Stimulated activated CD8-positive, alpha-beta memory T cell treated with anti-CD3 and anti-CD28 coated beads, Interleukin-2, amount 100 ng/mL, for 48 hours (primary cell): Measurements from ENCODE around the gene UBE2S.

ENCODE experiments used
- DNase-seq, 2 donors: peaks; one replicate each; pipeline ENCODE4 v3.0.0-alpha.2; 2020; ENCODE audit warnings: low read depth in 2 of 2

Gene UBE2S

DNA sequence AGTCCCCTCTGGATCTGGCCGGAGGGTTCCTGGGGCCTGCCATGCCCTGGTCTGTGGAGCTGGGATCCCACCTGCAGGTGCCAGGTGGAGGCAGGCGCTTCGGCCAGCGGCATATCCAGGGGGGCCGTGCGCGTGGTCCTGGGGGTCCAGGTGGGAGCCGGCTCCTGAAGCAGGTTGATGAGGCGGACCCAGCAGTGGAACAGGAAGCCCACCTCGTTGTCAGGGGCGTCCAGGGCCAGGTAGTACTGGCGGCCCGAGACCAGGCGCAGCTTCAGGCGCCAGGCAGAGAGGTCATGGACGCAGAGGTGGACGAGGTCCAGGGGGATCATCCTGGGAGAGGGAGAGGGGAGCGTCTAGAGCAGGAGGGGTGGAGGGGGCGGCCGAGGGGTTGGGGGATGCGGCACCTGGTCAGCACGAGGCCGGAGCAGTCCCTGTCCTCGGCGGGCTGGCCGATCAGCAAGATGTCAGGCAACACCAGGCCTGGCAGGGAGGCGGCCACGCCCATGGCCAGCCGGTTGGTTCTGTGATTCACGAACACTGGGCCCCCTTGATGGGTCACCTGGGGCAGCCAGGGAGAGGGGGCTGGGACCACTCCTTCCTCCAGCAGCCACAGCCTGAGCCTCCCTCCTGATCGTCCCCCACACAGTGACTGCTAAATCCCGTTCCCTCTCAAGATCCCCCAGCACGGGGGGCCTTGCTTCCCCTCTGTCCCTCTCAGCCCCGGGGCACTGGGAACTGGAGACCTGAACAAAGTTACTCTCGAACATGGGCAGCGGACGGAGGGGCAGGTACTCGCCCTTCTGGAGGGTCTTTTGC is 45.2 kb downstream of the UBE2S start:
- no peak for DNase-seq

DNA sequence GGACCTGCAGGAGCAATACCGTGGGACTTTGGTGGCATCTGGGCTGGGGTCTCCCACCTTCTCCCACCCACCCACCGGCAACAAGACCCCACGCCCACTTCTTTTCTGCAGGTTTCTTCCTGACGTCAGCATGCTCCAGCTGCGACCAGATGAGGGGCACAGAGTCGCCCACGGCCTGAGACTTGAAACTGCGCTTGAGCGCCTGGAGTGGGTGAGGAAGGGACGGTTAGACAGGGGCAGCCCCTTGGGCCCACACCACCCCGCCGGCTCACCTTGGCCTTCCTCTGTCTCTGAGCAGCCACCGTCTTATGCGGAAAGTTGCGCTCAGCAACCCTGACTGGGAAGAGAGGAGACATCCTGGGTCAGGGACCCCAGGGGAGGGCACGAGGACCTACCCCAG is 46.7 kb downstream of the UBE2S start:
- DNase-seq: no peak

- DNase-seq: no peak
Observed at GRCh38 chr19:55358943-55359908, 48.4 kb downstream of the UBE2S start.

GRCh38 chr19:55358493-55358892 is 49.1 kb downstream of the UBE2S start:
- DNase-seq: no peak

GRCh38 chr19:55355213-55355821 is 52.3 kb downstream of the UBE2S start:
- DNase-seq: no peak

- DNase-seq: no peak
Observed at GRCh38 chr19:55354698-55355212, 52.8 kb downstream of the UBE2S start, which contains the start of gene COX6B2. Gene COX6B2, minus strand, starts transcription at chr19:55354719. Its CDS starts 198 bp downstream, at chr19:55354521.

- no peak for DNase-seq
Observed at GRCh38 chr19:55353803-55354697, 53.5 kb downstream of the UBE2S start.

DNA sequence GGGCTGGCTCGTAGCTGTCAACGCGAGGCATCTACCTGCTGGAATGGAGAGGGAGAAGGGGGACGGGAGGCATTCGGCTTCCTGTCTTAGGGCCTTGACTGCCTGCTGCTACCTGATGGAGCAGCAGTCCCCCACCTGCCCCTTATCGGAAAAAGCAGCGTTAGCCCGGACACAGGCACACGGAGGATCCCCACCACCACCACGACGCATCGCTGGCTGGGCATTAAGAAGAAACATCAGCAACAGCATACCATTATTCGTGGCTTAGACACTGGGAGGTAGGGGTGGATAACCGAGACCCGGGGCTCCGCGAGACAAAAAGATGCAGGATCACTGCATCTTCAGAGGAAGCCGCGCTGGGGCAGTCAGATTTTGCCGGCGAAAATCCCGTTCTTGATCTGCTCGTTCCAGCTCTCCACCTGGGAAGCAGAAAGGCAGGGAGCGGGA is 54.2 kb downstream of the UBE2S start:
- DNase-seq: no peak

DNA sequence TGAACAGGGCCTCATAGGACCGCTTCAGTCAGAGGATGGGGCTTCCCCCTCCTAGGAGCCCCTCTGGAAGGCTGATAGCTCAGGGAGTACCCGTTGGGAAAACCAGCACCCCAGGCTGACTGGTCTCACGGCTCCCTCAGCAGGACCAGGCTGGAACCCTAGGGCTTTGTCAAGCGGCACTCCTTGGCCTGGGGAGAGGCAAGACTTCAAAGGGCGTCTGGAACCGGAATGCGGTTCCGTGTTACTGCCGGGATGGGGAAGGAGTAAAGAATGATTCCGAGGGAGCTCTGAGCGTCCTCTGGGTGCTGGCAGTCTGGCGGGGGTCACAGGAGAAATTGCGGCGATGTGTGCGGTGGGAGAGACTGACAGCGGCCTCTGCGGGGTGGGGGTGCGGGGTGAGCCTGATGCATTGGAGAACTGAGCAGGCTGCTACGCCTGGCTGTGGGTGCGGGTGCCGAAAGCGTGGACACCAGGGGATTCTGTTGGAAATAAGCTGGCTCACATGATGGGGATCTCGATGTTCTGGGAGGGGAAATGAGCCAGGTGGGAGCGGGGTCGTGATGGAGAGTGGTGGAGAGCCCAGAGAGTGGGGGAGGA is 54.9 kb downstream of the UBE2S start:
- DNase-seq: no peak

- DNase-seq: no peak
Observed at GRCh38 chr19:55352040-55352439, 55.5 kb downstream of the UBE2S start.

GRCh38 chr19:55350620-55351315 is 56.8 kb downstream of the UBE2S start:
- no peak for DNase-seq
